IPS DF 4.7 (cell line): ENCODE measurements around the gene BEST2.

Source experiments
- DNase-seq: peaks from one replicate; pipeline ENCODE4 v3.0.0-alpha.2; 2013; ENCODE audit warnings: low spot score; ENCODE audit errors: extremely low read depth

BEST2 gene

GRCh38 chr19:12730064-12730463, 21.5 kb upstream of the BEST2 start:
- no peak for DNase-seq

DNA sequence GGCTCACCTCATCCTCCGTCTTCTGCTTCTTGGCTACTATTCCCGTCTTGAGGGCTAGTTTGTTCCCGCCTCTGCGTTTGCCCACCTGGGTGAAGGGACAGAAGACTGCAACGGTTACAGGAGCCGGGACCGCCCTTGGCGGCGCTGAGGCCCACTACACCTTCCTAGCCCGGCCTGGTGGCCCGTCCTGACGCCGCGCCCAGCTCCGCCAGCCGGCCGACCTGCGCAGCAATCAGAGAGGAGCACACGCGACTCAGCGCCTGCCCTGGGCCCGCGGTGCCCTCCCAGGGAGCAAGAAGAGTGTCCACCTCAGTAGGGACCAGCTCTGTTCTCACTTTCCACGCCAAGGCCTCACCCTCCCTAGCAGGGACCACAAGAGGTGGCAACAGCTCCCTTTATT, 20.3 kb upstream of the BEST2 start:
- no peak for DNase-seq

- no peak for DNase-seq
These were observed 18.0 kb upstream of the BEST2 start for GRCh38 chr19:12733369-12734214.

GRCh38 chr19:12736995-12737834, 14.4 kb upstream of the BEST2 start, which contains the start of gene GET3:
Gene GET3 (plus strand): TSS chr19:12737497. CDS start chr19:12737506, 9 bp downstream.
- peak; percentile 100 for DNase-seq

GRCh38 chr19:12737835-12738351, 13.7 kb upstream of the BEST2 start:
- no peak for DNase-seq

DNA sequence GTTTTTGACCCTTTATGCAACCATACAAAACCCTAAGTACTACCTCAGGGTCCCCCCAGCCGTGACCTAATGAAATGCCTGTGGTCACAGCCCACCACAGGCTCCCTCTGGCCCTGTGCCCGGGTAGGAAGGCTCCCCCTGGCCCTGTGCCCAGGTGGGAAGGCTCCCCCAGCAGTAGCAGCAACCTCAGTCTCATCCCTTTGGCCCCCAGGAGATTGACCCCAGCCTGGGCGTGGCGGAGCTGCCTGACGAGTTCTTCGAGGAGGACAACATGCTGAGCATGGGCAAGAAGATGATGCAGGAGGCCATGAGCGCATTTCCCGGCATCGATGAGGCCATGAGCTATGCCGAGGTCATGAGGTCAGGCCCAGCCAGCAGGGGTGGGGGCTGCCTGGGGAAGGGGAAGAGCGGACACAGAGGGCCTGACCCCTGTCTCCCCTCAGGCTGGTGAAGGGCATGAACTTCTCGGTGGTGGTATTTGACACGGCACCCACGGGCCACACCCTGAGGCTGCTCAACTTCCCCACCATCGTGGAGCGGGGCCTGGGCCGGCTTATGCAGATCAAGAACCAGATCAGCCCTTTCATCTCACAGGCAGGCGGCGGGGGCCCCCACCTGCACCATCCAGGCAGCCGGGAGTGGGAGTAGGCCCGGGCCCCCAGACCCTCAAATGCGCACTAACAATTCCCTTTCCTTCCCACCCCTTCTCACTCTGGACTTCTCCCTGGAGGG, 6.3 kb upstream of the BEST2 start:
- DNase-seq, result no peak

- no peak for DNase-seq
These were observed 3.1 kb upstream of the BEST2 start for GRCh38 chr19:12748489-12748888.

DNA sequence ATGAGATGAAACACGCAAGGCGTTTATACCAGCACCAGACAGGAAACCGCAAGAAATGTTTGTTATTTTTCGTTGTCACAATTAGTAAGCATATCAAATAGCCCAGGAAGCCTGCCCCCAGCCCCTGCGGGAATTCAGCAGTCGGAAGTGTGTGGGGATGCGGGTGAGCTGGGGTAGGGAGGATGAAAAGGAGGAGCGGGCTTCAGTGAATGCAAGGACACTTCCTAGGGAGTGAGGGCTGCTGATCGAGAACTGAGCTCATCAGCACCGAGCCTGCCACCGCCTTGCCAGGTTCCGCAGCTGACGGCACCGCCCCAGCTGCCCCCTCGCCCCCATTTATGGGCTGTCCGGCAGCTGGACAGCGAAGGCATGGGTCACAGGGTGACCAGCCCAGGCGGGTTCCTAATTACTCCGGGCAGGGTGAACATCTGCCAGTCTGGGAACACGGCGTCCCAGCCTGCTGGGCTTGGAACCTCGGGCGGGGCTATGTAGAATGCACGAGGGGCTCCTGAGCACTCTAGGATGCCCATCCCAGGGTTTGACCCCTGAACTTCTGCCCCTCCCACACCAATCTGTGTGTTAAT, 1.6 kb upstream of the BEST2 start:
- no peak for DNase-seq

- DNase-seq, result no peak
These were observed 740 bp upstream of the BEST2 start for GRCh38 chr19:12750851-12751250.

DNA sequence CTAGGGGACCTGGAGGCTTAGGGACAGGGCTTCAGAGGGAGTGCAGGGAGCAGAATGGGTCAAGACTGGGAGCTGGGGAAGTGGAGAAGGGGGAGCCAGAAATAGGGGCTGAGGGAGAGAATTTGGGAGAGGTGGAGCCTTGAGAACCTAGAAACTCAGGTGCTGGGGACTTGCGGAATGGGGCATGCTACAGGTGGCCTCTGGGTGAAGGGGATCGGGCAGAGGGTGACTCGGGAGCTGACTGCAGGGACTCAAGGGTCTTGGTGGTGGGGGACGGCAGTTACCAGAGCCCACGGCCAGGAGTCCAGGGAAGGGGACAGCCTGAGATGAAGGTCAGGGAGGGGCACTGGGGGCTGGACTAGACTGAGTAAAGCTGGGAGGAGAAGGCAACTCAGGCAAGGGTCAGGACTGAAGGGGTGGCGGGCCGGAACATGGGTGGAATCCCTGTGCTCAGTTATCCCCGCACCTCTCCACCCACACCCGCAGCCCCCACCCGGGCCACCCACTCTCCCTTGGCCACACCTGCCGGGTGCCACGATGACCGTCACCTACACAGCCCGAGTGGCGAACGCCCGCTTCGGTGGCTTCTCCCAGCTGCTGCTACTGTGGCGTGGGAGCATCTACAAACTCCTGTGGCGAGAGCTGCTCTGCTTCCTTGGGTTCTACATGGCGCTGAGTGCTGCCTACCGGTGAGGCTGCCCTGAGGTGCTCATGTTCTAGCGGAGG, 628 bp downstream of the BEST2 start:
- no peak for DNase-seq

DNA sequence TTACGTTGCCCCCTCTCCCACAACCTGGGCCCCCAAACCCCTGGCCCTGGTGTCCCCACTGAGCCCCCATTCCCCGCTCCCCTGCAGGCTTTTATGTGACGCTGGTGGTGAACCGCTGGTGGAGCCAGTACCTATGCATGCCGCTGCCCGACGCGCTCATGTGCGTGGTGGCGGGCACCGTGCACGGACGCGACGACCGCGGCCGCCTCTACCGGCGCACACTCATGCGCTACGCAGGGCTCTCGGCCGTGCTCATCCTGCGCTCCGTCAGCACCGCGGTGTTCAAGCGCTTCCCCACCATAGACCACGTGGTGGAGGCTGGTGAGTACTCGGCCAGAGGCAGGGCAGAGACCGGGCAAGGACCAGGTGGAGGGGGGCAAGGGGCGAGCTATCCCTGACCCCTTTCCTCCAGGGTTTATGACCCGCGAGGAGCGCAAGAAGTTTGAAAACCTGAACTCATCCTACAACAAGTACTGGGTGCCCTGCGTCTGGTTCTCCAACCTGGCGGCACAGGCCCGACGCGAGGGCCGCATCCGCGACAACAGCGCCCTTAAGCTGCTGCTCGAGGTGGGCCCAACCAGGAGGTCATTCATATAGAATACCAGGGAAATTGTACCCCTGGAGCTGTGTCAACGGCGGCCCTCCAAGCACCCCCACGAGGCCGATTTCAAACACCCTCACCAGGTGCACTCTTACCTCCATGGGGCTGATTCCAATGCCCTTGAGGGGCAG, 3.0 kb downstream of the BEST2 start:
- no peak for DNase-seq

- no peak for DNase-seq
These were observed 4.7 kb downstream of the BEST2 start for GRCh38 chr19:12756150-12756883.

- no peak for DNase-seq
These were observed 6.1 kb downstream of the BEST2 start for GRCh38 chr19:12757544-12758274.

GRCh38 chr19:12759686-12760085, 8.1 kb downstream of the BEST2 start:
- DNase-seq, result no peak

- no peak for DNase-seq
These were observed 11.5 kb downstream of the BEST2 start for GRCh38 chr19:12763100-12763499.

DNA sequence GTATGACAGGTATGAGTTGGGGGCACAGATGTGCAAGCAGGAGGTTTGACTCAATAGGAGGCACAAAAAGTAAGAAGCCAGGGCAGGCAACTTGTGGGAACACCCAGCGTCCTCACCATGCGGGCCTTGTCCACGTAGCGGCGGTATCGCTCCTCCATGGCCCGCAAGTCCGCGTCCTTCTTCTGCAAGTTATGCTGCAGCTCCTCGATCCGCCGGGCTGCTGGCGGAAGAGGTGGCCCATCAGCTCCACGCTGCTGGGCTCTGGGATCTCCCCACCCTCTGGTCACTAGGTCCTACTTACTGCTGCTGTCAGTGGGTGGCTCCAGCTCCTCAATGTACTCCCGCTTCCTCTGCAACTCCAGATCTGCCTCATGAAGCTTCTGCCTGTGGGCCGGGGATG, 13.1 kb downstream of the BEST2 start:
- no peak for DNase-seq

DNA sequence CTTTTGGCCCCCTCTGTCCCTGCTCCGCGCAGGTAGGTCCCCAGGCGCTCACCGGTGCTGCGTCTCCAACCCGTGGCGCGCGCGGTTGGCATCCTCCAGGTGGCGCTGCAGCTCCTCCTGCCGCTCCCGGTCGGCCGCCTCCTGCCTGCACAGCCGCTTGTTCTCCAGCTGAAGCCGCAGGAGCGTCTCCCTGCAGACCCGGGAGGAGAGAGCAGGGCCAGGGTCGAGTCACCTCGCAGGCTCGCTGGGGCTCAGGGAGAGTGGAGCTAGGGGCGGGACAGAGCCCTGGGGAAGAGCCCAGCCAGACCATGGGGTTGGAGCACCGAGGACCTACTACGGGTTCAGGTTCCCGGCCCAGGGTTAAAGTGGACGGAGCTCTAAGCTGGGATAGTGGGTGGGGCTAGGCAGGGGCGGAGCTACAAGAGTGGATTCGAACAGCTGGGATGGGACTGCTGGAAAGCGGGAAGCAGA, 14.5 kb downstream of the BEST2 start:
- DNase-seq, result no peak

DNA sequence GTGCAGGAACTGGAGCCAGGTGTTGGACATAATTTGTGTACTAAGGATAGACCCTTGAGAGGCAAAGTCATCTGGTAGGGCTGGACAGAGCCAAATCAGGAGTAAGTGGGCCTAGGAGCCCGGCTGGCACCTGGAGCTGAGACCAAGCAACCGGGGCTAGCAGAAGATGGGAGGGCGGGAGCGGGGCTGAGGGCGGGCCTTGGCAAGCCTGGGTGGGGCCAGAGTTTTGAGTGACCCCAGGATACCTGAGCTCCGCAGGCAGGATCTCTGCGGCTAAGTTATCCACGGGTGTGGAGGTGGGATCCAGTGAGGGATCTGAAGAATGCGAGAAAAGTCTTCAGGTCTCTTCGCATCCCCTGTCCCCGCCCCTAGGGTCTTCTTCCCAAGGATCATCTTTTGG, 15.6 kb downstream of the BEST2 start:
- no peak for DNase-seq
